GM18873 (cell line): ENCODE results near the gene TPD52L2.
"Not testable (repeated sequence)": the region's sequence is repeated elsewhere in the genome, so short reads cannot be mapped to it uniquely, and the experiment has no call there.

Source experiments
- ATAC-seq: cut with Tn5 transposase; IDR thresholded peaks from one replicate; pipeline ENCODE4 v1.9.1; 2021; ENCODE audit warnings: mild to moderate bottlenecking, moderate library complexity, moderate number of reproducible peaks; ENCODE audit not compliant: unreplicated experiment, low FRiP score

Gene TPD52L2

DNA sequence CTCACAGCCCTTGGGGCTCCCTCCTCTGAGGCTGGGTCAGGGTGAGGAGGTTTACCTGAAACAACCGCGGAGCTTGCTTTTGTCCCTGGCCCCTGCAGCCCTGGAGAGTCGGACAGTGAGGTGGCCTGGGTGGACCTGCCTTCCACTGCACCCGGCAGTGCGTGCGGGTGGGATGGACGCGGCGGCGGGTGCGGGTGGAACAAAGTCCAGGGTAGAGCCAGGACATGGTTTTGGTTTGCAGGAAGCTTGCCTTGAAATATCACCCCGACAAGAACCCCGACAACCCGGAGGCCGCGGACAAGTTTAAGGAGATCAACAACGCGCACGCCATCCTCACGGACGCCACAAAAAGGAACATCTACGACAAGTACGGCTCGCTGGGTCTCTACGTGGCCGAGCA, 64.0 kb downstream of the TPD52L2 start:
- ATAC-seq, result no peak

DNA sequence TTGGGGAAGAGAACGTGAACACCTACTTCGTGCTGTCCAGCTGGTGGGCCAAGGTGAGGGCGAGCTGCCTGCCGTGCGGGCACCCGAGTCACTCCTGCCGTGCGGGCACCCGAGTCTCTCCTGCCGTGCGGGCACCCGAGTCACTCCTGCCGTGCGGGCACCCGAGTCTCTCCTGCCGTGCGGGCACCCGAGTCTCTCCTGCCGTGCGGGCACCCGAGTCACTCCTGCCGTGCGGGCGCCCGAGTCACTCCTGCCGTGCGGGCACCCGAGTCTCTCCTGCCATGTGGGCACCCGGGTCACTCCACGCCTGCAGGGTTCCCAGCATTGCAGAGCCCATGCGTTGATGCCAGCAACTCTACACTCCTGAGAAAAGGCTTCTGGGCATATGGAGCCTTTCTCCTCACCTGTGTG, 64.4 kb downstream of the TPD52L2 start:
- ATAC-seq, result not testable (repeated sequence)

DNA sequence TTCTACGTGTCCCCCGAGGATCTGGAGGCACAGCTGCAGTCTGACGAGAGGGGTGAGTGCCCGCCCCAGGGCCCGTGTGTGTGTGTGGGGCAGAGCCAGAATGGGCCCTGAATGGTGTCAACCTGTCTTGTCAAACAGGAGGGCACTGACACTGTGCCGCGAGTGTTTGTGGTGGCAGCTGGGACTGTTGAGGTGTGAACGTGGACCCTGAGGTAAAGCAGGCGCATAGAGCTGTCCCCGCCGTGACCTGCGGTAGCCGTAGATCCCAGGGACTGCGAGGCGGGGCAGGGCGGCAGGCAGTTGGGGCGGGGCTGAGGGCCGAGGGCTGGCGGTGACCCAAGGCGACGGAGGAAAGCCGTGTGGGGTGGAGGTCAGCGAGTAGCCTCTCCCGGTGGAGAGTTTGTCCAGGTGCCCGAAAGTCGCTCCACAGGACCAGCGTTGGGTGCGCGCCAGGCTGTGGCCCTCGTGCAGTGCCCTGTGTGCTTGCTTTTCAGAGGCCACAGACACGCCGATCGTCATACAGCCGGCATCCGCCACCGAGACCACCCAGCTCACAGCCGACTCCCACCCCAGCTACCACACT, 66.0 kb downstream of the TPD52L2 start:
- no peak for ATAC-seq

DNA sequence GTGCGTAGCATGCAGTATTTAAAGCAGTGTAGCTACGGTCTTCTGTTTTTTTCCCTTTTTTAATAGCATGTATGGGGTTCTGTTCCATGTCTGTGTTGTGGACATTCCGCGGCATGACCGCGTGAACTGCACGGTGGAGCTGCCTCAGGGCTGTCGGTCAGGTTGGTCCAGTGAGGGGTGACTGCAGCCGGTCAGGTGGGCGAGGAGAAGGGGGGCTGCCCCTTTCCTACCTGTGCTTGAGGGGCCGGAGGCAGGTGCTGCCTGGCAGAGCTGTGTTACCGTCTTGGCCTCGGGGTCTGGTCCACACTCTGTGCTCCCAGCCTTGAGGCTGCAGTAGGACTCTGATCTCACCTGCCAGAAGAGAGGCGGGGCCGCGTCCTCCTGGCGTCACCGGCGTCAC, 66.7 kb downstream of the TPD52L2 start:
- no peak for ATAC-seq

DNA sequence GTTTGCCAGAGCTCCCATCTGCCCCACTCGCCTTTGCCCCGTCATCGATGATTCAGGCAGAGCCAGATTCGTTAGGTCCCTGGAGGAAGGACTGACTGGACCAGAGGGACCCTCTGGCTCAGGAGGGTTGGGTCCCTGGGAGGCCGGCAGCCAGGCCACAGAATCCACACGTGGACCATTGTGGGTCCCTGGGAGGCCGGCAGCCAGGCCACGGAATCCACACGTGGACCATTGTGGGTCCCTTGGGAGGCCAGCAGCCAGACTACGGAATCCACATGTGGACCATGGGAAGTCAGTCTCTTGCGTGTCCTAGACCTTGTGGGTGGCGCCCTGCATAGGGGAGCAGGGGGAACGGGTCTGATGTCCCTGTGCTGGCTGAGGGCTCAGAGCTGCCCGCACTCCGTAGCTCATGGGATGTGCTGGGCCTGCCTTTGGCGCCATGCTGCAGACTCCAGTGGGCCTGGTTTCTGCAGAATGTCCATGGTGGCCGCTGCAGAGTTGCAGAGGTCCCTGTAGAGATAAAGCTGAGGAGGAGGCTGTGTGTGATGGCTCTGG, 67.6 kb downstream of the TPD52L2 start:
- ATAC-seq, result no peak

DNA sequence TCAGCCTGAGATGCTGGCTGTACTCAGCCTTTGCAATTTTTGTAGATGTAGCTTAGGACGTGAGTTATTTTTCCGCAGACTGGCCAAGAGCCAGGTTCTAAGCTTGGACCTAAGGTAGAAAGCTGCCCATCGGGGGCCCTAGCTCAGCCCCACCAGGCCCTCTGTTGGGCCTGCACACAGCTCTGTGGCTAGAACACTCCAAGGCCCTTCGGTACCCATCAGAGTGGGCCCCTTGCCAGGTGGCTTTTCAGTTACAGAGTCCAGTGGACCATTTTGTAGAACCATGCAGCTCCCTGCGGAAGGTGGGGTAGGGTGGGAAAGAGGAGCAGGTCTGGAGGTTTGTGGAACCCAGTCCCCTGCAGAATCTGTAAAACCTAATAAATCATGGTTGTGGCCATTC, 68.6 kb downstream of the TPD52L2 start:
- no peak for ATAC-seq

DNA sequence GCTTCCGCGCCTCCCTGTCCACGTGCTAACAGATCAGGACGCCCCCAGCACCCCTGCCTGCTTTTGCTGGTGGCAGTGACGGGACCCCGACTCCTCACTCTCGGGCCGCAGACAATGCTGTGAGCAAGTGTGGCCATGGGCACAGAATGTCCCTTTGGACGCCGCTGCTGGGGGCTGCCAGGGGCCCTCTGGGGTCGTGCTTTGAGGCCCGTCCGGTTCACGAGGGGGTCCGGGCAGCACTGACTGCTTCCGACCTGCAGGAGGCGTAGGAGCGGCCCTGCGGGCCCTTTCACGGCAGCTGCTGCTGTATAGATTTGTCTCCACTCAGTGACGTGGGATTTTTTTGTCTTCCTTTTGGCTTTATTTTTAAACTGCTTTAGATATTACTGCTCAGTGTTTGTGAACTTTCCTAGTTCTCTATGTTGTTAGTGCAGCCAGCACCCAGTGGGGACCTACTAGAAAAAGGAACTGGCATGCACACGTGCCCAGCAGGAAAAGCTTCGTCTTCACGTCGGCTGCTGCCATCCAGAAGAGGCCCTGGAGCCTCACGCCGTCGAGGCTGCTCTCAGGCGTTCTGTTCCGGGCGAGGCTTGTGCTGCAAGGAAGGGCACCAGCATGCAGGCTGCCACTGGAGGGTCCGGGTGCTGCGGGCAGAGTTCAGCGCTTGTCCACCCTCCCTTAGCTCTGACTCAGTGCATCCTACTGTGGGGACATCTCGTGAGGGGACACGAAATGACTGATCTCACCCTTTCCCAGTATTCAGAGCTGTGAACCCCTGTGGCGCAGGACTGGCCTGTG, 69.4 kb downstream of the TPD52L2 start:
- ATAC-seq, result no peak

DNA sequence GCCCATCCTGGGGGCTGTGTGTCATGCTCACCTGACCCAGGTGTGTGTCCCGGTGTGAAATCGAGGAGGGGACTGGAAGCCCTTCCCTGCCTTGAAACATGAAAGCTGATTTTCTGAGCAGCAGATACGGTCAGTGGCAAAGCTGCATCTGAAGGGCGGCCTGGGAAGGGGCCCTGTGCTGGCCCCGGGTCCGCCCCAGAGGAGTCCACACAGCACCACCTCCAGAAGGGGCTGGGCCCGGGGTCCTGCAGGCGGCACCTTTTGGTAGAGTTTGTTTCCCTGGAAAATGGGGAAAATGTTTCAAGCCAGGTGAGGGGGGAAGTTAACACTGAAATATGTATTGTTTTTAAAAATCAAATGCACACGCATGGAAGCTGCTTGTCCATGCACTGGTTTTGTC, 70.4 kb downstream of the TPD52L2 start:
- ATAC-seq, result no peak

DNA sequence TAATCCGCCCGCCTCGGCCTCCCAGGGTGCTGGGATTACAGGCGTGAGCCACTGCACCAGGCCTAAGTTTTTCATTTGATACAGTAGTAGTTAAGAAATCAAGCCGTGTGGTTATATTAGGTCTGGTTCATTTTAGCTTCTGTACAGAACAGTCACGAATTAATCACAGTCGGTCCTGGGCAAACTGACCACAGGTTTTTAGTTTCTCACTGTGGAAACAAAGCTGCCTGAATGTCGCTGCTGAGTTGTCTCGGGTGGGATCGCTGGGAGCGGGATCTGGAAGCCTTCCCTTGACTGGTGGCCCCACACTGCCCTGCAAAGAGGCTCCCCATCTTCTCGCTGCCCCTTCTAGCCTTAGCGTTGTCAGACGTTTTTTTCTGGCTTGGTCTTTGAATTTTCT, 72.5 kb downstream of the TPD52L2 start:
- no peak for ATAC-seq

DNA sequence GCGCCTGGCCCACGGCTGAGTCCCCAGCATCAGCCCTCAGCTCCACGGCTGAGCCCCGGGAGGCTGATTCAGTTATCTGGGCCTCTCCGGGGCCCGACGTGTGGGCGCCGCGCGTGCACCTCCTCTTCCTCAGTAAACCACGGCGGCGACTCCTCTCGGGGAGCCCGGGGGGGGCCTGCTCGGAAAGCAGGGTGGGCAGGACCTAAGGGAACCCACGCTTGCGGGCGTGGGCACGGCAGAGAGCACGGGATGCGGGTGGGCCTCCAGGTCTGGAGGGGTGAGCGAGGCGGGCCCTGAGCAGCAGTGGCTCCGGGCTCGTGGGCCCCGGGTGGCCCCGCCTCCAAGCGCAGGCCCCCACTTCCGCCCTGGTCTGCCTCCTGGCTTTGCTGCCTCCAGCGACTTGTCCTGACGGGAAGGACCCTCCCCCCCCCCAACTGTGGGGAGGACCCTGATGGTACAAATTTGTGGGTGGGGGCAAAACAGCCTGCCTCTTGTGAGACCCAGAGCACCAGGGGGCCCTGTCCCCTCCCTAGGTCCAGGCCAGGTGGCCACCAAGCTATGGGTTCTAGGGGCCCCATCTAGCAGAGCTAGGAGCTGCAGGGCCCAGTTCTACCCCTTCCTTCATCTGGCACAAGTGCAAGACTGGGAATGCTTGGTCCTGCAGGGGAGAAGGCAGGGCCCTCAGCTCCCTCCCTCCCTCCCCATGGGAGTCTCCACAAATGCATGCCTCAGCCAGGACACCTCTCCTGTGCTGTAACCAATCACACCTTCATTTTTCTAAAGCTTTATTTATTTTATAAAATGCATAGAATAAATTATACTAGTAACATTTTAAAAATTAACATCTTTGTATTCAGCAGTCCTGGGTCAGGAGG, 74.2 kb downstream of the TPD52L2 start:
- ATAC-seq, result no peak

DNA sequence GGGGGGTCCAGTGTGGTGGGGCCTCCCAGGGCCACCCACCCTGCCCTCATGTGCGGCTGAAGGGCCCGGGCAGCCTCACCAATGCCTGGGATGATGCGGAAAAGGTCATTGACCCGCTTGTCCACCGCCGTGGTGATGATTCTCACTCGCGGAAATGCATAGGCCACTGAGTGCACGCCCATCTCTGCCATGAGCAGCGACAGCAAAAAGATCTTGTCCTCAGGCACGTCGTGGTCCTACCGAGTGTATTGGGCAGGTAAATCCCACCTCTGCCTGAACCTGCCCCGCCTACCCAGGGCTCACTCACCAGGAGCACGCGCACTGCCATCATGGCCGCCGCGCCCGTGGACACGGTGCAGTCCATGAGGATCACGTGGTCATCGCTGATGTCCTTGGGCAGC, 75.0 kb downstream of the TPD52L2 start:
- no peak for ATAC-seq

DNA sequence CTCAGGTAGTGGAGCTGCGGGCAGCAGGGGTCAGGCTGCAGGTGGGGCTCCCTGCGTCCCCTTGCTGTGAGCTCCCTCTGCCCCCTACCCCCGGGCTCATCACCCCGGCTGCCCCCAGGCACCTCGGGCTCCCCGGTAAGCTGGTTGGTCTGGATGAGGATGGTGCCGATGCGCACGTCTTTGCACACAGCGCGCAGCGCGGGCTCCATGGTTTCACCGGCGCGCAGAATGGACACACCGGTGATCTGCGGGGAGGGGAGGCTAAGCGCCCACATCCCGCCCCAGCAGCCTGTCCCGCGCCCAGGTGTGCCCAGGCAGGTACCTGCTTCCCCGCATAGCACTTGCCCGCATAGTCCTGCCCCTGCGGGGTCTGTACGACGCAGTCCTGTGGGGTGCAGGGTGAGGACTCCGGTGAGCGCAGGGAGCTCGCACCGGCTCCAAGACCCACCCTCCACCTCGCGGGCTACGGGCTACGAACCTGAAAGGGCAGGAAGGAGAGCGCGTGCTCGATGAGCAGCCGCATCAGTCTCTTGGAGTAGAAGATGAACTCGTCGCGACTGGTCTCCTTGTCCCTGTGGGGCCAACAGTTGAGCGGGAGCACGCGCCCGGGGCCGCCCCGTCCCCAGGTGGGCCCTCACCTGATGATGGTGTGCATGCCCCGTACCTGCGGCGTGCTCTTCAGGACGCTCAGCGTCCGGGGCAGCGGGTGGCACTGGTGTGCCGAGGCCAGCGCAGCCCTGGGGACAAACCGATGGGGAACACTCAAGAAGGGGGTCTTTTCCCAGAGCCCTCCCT, 75.6 kb downstream of the TPD52L2 start:
- no peak for ATAC-seq
